Stimulated activated naive CD8-positive, alpha-beta T cell treated with anti-CD3 and anti-CD28 coated beads, Interleukin-15, Interleukin-2, amounts not matched to agents 100 ng/mL and 50 ng/mL, for 24 hours (primary cell): ENCODE data around the gene HNF4A.
"Not testable (repeated sequence)": the region's sequence is repeated elsewhere in the genome, so short reads cannot be mapped to it uniquely, and the experiment has no call there.

Experiments
- H3K27ac Mint-ChIP-seq: one replicate; pipeline ENCODE4 v1.8.0; 2021; ENCODE audit warnings: mild to moderate bottlenecking, mixed read lengths
- H3K27me3 Mint-ChIP-seq: one replicate; pipeline ENCODE4 v1.8.0; 2021; ENCODE audit warnings: mixed read lengths
- H3K36me3 Mint-ChIP-seq: one replicate; pipeline ENCODE4 v1.8.0; 2021; ENCODE audit warnings: low read depth, mixed read lengths
- H3K4me1 Mint-ChIP-seq: one replicate; pipeline ENCODE4 v1.8.0; 2021; ENCODE audit warnings: low read depth, mixed read lengths
- H3K4me3 Mint-ChIP-seq: one replicate; pipeline ENCODE4 v1.8.0; 2021; ENCODE audit warnings: mild to moderate bottlenecking, mixed read lengths
- H3K9me3 Mint-ChIP-seq: one replicate; pipeline ENCODE4 v1.8.0; 2021; ENCODE audit warnings: mixed read lengths

The HNF4A gene

DNA sequence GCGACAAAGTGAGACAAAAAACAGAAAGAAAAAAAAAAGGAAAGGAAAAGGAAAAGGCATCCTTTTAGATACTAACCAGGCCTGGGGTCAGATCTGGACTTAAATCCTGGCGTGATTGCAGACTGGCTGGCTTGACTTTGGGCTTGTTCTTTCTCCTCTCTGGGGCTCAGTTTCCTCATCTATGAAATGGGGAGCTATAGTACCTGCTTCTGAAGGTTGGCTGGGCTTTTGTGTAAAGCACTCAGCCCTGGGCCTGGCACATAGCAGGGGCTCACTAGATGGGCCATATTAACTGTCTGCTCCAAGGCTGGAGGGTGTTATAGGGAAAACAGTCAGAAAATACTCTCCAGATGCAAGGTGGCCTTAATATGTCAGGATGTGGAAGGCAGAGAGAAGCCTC is 19.8 kb upstream of the HNF4A start:
- Mint-ChIP-seq H3K27me3 (peaks cover 8% of the 10 kb centered on the region), H3K27ac (no peak overlapping the region), H3K9me3 (no peaks in the 10 kb centered on the region), H3K4me3 (no peak overlapping the region), H3K4me1 (no peaks in the 10 kb centered on the region), H3K36me3 (no peaks in the 10 kb centered on the region)

DNA sequence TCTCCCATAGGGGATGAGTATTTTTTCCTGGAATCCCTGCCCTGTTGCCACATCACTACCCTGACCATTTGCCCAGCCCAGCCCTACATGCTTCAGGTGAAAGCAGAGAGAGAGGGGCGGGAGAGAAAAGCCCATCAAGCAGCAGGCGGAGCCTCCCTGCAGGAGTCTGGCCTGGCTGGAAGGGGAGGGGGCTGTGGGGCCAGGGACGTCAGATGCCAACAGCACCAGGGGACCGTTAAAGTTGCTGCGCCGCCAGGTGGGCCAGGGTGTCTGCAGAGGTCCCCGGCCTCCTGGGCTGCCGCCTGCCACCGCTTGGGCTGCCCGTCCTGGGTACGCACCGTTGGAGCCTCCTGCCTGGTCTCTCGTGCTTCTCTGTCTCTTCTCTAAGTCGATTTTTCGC is 19.4 kb upstream of the HNF4A start:
- no peak overlapping the region for H3K27ac Mint-ChIP-seq
- no peaks in the 10 kb centered on the region for H3K36me3 Mint-ChIP-seq
- H3K4me3 Mint-ChIP-seq, result no peak overlapping the region
- H3K4me1 Mint-ChIP-seq, result no peaks in the 10 kb centered on the region
- no peaks in the 10 kb centered on the region for H3K9me3 Mint-ChIP-seq
- peaks cover 8% of the 10 kb centered on the region for H3K27me3 Mint-ChIP-seq

DNA sequence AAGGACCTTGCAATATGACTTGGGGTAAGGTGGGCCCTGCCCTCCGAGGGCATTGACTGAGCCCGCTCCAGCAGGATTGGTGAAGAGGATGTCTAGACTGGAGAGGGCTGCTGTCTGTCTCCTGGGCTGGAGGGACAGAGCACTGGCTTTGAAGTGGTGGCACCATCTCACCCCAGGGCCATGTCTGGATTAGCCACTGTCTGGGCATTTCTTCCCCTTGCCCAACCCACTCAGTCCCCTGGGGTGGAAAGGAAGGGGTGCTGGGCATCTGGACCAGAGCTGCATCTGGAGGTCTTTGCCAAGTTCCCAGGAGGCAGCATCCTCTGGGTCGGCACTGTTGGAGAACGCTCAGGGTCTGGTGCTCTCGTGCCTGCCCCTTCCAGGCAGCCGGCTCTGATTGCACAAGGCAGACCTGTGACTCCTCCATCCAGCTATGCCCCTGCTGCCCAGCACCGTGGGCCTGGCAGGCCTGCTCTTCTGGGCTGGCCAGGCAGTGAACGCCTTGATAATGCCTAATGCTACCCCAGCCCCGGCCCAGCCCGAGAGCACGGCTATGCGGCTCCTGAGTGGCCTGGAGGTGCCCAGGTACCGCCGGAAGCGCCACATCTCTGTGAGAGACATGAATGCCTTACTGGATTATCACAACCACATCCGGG is 18.6 kb upstream of the HNF4A start, which contains the start of gene R3HDML:
R3HDML (plus strand) TSS at position 319 of the 656 bp plus-strand sequence; CDS start at position 434, 115 bp downstream.
- Mint-ChIP-seq H3K27ac (no peak within 1 kb of the TSS), H3K4me3 (no peak within 1 kb of the TSS), H3K4me1 (no peaks in the 10 kb centered on the region), H3K36me3 (no peaks in the 10 kb centered on the region), H3K27me3 (peaks cover 8% of the 10 kb centered on the region), H3K9me3 (no peaks in the 10 kb centered on the region)

DNA sequence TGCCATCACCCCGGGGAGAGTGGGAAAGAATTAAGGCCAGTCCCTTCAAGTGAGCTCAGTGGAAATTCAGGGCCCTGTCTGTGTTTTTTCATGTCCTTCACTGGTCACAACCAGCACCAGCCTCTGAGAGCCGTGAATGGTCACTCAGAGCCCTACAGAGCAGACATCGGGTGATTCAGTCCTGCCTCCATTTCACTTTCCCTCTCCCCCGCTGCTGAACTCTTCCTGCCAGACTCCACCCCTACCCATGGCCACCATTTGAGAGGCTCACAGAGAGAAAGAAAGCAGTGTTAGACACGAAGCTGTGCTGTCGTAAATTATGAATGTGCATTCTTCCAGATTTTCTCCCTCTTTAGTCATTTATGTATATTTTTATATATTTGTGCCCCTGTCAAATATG is 13.3 kb upstream of the HNF4A start:
- Mint-ChIP-seq H3K36me3 (no peaks in the 10 kb centered on the region), H3K4me1 (no peaks in the 10 kb centered on the region), H3K27ac (no peak overlapping the region), H3K4me3 (no peak overlapping the region), H3K27me3 (peaks cover 2% of the 10 kb centered on the region), H3K9me3 (no peaks in the 10 kb centered on the region)

DNA sequence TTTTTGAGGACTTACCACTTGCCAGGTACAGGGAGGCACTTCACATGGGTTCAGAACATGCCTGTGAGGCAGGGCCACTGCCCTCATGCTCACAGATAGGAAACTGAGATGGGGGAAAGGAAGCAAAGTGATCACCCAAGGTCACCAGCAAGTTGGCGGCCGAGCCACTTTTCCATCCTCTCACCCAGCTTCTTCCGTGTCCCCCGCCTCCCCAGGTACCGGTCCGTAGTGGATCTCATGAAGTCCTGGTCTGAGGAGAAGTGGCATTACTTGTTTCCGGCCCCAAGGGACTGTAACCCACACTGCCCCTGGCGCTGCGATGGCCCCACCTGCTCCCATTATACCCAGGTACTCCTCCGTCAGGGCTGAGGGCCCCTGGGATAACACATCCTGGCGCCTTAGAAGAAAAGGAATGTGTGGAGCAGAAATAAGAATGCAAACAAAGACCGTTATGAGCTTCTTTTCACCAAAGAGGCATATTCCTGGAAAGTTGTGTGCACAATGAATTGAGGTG is 12.3 kb upstream of the HNF4A start:
- Mint-ChIP-seq H3K27ac (no peak overlapping the region), H3K9me3 (no peaks in the 10 kb centered on the region), H3K4me3 (no peak overlapping the region), H3K27me3 (no peaks in the 10 kb centered on the region), H3K4me1 (no peaks in the 10 kb centered on the region), H3K36me3 (no peaks in the 10 kb centered on the region)

DNA sequence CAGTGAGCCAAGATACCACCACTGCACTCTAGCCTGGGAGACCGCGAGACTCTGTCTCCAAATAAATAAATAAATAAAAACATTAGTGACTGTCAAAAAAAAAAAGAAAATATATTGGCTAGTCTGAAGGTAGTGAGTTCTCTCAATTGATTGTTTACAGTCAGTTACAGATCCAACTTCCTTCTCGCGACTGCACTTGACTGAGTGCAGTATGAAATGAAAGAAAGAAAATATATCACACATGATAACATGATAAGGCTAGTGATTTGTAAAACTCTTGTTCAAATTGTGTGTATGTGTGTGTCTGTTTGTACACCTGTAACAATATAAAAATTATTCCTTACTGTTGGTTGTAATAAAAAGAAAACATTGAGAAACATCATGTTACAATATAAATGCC is 10.8 kb upstream of the HNF4A start:
- H3K36me3 Mint-ChIP-seq, result no peaks in the 10 kb centered on the region
- no peak overlapping the region for H3K4me3 Mint-ChIP-seq
- H3K4me1 Mint-ChIP-seq, result no peaks in the 10 kb centered on the region
- no peaks in the 10 kb centered on the region for H3K9me3 Mint-ChIP-seq
- H3K27me3 Mint-ChIP-seq, result no peaks in the 10 kb centered on the region
- H3K27ac Mint-ChIP-seq, result no peak overlapping the region

DNA sequence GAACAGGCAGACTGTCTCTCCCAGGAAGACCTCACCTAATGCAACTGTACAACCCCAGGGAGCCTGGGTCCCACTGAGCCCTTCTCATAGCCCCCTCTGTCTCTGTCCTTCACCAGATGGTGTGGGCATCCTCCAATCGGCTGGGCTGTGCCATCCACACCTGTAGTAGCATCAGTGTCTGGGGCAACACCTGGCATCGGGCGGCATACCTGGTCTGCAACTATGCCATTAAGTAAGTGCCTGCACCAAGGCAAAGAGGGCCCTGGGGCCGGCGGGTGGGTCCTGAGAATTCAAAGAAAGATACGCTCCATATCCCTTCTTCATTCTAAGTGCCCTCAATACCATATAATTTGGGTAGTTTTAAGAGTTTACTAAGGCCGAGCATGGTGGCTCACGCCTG is 10.4 kb upstream of the HNF4A start:
- no peak overlapping the region for H3K27ac Mint-ChIP-seq
- no peaks in the 10 kb centered on the region for H3K9me3 Mint-ChIP-seq
- no peaks in the 10 kb centered on the region for H3K36me3 Mint-ChIP-seq
- no peak overlapping the region for H3K4me3 Mint-ChIP-seq
- H3K4me1 Mint-ChIP-seq, result no peaks in the 10 kb centered on the region
- no peaks in the 10 kb centered on the region for H3K27me3 Mint-ChIP-seq

DNA sequence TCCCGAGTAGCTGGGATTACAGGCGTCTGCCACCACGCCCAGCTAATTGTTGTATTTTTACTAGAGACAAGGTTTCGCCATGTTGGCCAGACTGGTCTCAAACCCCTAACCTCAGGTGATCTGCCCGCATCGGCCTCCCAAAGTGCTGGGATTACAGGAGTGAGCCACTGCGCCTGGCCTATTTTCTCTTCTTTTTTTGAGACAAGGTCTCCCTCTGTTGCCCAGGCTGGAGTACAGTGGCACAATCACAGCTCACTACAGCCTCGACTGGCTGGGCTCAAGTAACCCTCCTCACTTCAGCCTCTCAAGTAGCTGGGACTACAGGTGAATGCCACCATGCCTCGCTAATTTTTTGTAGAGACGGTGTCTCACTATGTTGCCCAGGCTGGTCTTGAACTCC is 9.6 kb upstream of the HNF4A start:
- H3K36me3 Mint-ChIP-seq, H3K27me3 Mint-ChIP-seq, H3K4me3 Mint-ChIP-seq, H3K4me1 Mint-ChIP-seq, H3K9me3 Mint-ChIP-seq, H3K27ac Mint-ChIP-seq: not testable (repeated sequence)

DNA sequence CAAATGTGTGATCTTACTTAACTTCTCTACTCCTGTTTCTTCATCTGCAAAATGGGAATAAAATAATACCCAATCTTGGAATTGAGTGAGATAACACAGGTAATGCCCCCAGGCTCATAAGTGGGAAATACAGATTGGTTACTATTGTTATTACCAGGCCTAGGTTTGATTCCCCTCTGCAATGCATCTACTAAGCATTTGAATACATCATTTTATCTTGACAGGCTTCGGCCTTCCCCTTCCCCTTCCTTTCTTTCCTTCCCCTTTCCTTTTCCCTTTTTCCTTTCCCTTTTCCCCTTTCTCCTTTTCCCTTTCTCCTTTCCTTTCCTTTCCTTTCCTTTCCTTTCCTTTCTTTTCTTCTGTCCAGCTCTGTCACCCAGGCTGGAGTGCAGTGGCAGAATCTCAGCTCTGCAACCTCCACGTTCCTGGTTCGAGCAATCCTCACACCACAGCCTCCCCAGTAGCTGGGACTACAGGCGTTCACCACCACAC is 7.3 kb upstream of the HNF4A start:
- no peaks in the 10 kb centered on the region for H3K4me1 Mint-ChIP-seq
- no peaks in the 10 kb centered on the region for H3K36me3 Mint-ChIP-seq
- no peaks in the 10 kb centered on the region for H3K9me3 Mint-ChIP-seq
- H3K4me3 Mint-ChIP-seq, result no peak overlapping the region
- no peaks in the 10 kb centered on the region for H3K27me3 Mint-ChIP-seq
- no peak overlapping the region for H3K27ac Mint-ChIP-seq

DNA sequence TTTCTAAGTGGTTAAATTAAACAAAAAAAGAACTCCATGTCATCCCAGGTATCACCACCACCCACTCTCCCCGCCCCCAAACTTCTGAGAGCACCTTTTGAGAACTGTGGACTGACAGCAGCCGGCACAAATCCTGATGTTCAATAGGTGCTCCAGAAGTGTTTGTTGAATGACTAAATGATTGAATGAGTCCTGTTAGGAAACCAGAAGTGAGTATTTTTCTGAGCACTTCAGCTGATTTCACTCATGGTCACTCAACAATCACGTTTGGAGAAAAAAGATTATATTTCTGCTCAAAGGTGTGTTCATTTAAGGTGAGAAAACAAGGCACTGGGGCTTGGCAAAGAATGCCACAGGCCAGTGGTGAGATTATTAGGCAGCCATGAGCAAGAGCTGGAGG is 6.2 kb upstream of the HNF4A start:
- Mint-ChIP-seq H3K27me3 (no peaks in the 10 kb centered on the region), H3K9me3 (no peaks in the 10 kb centered on the region), H3K4me3 (no peak overlapping the region), H3K4me1 (no peaks in the 10 kb centered on the region), H3K27ac (no peak overlapping the region), H3K36me3 (no peaks in the 10 kb centered on the region)

DNA sequence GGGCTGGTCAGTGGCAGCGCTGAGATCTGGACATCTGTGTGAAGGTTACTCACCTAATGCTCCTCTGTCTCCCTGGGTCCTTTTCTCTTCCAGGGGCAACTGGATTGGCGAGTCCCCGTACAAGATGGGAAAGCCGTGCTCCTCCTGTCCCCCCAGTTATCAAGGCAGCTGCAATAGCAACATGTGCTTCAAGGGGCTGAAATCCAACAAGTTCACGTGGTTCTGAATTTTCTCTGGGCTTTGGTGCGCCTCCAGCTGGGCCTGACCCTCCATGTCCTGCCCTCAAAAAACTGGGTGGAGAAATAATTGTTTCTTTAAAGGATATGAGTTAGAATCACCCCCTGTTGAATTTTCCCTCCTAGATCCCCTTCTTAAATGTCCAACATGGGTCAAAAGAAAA is 4.9 kb upstream of the HNF4A start:
- H3K4me3 Mint-ChIP-seq, result no peak overlapping the region
- H3K9me3 Mint-ChIP-seq, result no peaks in the 10 kb centered on the region
- no peaks in the 10 kb centered on the region for H3K36me3 Mint-ChIP-seq
- no peaks in the 10 kb centered on the region for H3K4me1 Mint-ChIP-seq
- peaks cover 3% of the 10 kb centered on the region for H3K27me3 Mint-ChIP-seq
- H3K27ac Mint-ChIP-seq, result no peak overlapping the region

DNA sequence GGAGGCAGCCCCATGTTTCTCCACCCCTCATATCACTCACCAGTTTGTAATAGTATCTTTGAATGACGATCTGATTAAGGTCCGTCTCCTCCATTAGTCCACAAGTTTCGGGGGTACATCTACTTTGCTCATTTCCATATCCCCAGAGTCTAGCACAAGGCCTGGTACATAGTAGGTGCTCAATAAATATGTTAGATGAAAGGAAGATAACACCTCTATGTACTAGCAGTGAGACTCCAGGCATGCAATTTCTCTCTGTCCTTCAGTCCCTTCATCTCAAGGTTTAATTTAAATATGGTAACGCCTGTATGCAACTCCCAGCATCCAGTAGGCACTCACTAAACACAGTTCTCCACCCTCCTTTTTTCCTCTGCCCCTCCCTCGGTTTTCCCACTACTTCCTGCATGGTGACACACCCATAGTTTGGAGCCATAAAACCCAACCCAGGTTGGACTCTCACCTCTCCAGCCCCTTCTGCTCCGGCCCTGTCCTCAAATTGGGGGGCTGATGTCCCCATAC is 461 bp upstream of the HNF4A start:
- H3K27ac Mint-ChIP-seq, result no peak overlapping the region
- H3K4me1 Mint-ChIP-seq, result no peaks in the 10 kb centered on the region
- no peaks in the 10 kb centered on the region for H3K9me3 Mint-ChIP-seq
- no peaks in the 10 kb centered on the region for H3K36me3 Mint-ChIP-seq
- peaks cover 15% of the 10 kb centered on the region for H3K27me3 Mint-ChIP-seq
- H3K4me3 Mint-ChIP-seq, result no peak overlapping the region

DNA sequence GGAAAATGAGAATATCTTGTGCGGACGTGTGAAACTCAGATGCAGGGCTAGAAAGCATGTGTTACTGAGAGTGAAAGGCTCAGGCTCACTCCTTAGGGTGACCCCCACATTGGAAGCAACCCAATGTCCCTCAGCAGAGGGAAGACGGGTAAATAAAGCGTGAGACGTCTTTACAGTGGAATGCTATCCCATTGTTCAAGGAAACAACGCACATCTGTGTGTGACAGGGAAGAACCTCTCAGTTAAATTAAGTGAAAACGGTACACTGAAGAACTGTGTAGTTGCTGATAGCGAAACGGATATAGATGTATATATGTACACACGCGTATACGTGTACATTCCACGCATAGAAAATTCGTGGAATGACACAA is 839 bp downstream of the HNF4A start:
- Mint-ChIP-seq H3K4me3 (no peak overlapping the region), H3K9me3 (no peaks in the 10 kb centered on the region), H3K27ac (no peak overlapping the region), H3K27me3 (peaks cover 18% of the 10 kb centered on the region), H3K4me1 (no peaks in the 10 kb centered on the region), H3K36me3 (no peaks in the 10 kb centered on the region)

DNA sequence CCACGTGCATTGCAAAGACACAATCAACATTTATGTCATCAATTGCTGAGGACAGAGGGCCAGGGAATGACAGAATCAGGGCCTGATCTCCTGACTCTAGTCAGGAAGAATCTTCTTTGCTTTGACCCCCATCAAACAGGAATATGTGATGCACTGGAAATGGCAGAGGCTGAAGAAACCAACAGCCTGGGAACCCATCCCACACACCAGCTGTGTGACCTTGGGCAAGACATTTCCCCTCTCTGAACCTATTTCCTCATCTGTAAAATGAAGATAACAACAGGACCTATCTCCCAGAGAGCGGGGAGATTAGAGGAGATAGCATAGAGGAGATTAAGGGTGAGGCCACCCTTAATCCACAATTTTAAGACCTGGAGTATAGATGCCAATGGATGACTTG is 1.5 kb downstream of the HNF4A start:
- H3K27me3 Mint-ChIP-seq, result peaks cover 18% of the 10 kb centered on the region
- H3K36me3 Mint-ChIP-seq, result no peaks in the 10 kb centered on the region
- no peaks in the 10 kb centered on the region for H3K9me3 Mint-ChIP-seq
- H3K4me1 Mint-ChIP-seq, result no peaks in the 10 kb centered on the region
- H3K27ac Mint-ChIP-seq, result no peak overlapping the region
- H3K4me3 Mint-ChIP-seq, result no peak overlapping the region

DNA sequence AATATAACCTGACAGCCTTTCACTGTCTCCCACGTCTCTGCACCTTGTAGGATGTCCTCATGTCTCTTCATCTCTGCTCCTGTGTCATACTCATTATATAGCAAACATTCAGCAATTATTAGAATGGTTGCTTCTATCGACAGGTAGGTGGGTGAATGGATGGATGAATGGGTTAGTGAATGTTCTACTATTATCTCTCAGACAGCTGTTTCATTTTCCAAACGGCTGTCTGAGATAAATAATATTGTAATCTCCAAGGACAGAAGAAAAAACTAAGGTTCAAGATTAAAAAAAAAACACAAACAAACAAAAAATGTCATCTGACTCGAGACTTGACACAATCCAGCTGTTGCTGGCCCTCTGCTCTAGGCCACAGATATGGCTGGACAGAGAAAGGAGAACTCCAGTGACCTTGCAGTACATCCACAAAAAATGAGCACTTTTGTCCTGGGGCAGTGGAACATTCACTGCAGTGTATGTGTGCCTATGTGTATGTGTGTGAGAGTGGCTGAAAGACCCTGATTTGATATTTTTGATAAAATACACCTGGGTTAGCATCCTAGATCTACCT is 2.1 kb downstream of the HNF4A start:
- Mint-ChIP-seq H3K4me1 (no peaks in the 10 kb centered on the region), H3K27me3 (peaks cover 18% of the 10 kb centered on the region), H3K36me3 (no peaks in the 10 kb centered on the region), H3K27ac (no peak overlapping the region), H3K9me3 (no peaks in the 10 kb centered on the region), H3K4me3 (no peak overlapping the region)

DNA sequence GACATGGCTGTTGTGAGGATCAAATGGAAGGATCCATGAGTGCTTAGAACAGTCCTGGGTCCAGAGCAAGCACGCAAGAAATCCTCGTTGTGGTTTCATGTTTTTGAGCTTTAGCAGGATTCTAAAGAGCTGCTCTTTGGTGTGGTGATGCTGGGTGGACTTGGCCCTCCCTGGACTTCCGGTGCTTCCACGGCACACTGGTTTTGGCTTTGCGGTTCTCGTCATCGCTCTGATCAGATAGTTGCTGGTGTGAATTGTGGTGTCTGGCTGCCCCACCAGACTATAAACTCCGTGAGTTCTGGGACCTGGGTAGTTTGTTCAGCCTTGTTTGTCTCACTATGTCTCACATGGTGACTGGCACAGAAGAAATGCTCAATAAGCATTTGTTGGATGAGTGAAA is 3.3 kb downstream of the HNF4A start:
- no peaks in the 10 kb centered on the region for H3K9me3 Mint-ChIP-seq
- H3K27ac Mint-ChIP-seq, result no peak overlapping the region
- no peak overlapping the region for H3K4me3 Mint-ChIP-seq
- H3K27me3 Mint-ChIP-seq, result peaks cover 18% of the 10 kb centered on the region
- no peaks in the 10 kb centered on the region for H3K36me3 Mint-ChIP-seq
- H3K4me1 Mint-ChIP-seq, result no peaks in the 10 kb centered on the region
